Mesenchymal stem cell (in vitro differentiated cells and primary cell): ENCODE measurements around the gene CCNQ.

Experiments
- DNase-seq: peaks from one replicate; pipeline ENCODE4 v3.0.0-alpha.2; 2013
- H2AFZ ChIP-seq: one replicate; pipeline ENCODE4 v1.6.1; 2013; ENCODE audit warnings: low read depth, mild to moderate bottlenecking, control low read depth, inconsistent platforms, low read length, moderate library complexity
- H2AK5ac ChIP-seq: 2 replicates; pipeline ENCODE4 v1.6.1; 2013; ENCODE audit warnings: low read length, moderate library complexity, mild to moderate bottlenecking, inconsistent platforms; ENCODE audit not compliant: severe bottlenecking
- H2BK120ac ChIP-seq: one replicate; pipeline ENCODE4 v1.6.1; 2013; ENCODE audit warnings: low read depth, mild to moderate bottlenecking, inconsistent platforms, low read length, moderate library complexity
- H2BK12ac ChIP-seq, 2 experiments: one replicate each; pipeline ENCODE4 v1.6.1; 2013; ENCODE audit warnings: inconsistent platforms in 2 of 2, low read length in 2 of 2, mild to moderate bottlenecking in 2 of 2, moderate library complexity in 2 of 2, control low read depth in 1 of 2
- H2BK15ac ChIP-seq: one replicate; pipeline ENCODE4 v1.6.1; 2013; ENCODE audit warnings: mild to moderate bottlenecking, low read depth, inconsistent platforms; ENCODE audit not compliant: poor library complexity, severe bottlenecking
- H2BK5ac ChIP-seq: 2 replicates; pipeline ENCODE4 v1.6.1; 2013; ENCODE audit warnings: low read depth, mild to moderate bottlenecking, low read length, control low read depth, inconsistent platforms; ENCODE audit not compliant: poor library complexity, severe bottlenecking
- H3K14ac ChIP-seq, 2 experiments: one replicate each; pipeline ENCODE4 v1.6.1; 2013; ENCODE audit warnings: inconsistent platforms in 2 of 2, low read length in 2 of 2, control low read depth in 1 of 2, mild to moderate bottlenecking in 1 of 2, moderate library complexity in 1 of 2
- H3K18ac ChIP-seq, 2 experiments: one replicate each; pipeline ENCODE4 v1.6.1; 2013; ENCODE audit warnings: inconsistent platforms in 2 of 2, low read length in 2 of 2, control low read depth in 1 of 2, low read depth in 1 of 2, mild to moderate bottlenecking in 1 of 2
- H3K23ac ChIP-seq, 2 experiments: one replicate each; pipeline ENCODE4 v1.6.1; 2013; ENCODE audit warnings: inconsistent platforms in 2 of 2, low read length in 2 of 2, mild to moderate bottlenecking in 2 of 2, moderate library complexity in 2 of 2, control low read depth in 1 of 2
- H3K27ac ChIP-seq: 2 replicates; pipeline ENCODE4 v1.5.1; 2013; ENCODE audit warnings: mild to moderate bottlenecking, moderate library complexity, low read length, control low read depth, inconsistent platforms; ENCODE audit not compliant: poor library complexity, severe bottlenecking
- H3K27me3 ChIP-seq, 2 experiments: 2 replicates each; pipeline versions ENCODE4 v1.6.1 to v1.7.0; 2013; ENCODE audit warnings: low read length in 2 of 2, mild to moderate bottlenecking in 2 of 2, moderate library complexity in 2 of 2, control low read depth in 1 of 2, inconsistent platforms in 1 of 2; ENCODE audit not compliant: control insufficient read depth in 1 of 2, insufficient read depth in 1 of 2
- H3K36me3 ChIP-seq, 2 experiments: 2 replicates each; pipeline versions ENCODE4 v1.6.1 to v1.7.0; 2013; ENCODE audit warnings: low read length in 2 of 2, control low read depth in 1 of 2, inconsistent platforms in 1 of 2, low read depth in 1 of 2, mild to moderate bottlenecking in 1 of 2; ENCODE audit not compliant: insufficient read depth in 2 of 2, control insufficient read depth in 1 of 2
- H3K4ac ChIP-seq, 2 experiments: one replicate each; pipeline ENCODE4 v1.6.1; 2013; ENCODE audit warnings: inconsistent platforms in 2 of 2, low read length in 2 of 2, mild to moderate bottlenecking in 2 of 2, moderate library complexity in 2 of 2, control low read depth in 1 of 2, low read depth in 1 of 2
- H3K4me1 ChIP-seq: 2 replicates; pipeline ENCODE4 v1.6.1; 2013; ENCODE audit warnings: low read depth, low read length, control low read depth; ENCODE audit not compliant: control insufficient read depth, insufficient read depth
- H3K4me2 ChIP-seq: 2 replicates; pipeline ENCODE4 v1.6.1; 2013; ENCODE audit warnings: low read length, mild to moderate bottlenecking, inconsistent platforms; ENCODE audit not compliant: poor library complexity, severe bottlenecking
- H3K4me3 ChIP-seq, 2 experiments: 2 replicates each; pipeline versions ENCODE4 v1.5.1 to v1.7.0; 2013; ENCODE audit warnings: low read length in 2 of 2, mild to moderate bottlenecking in 2 of 2, control low read depth in 1 of 2, low read depth in 1 of 2; ENCODE audit not compliant: insufficient read depth in 1 of 2
- H3K79me1 ChIP-seq: replicated peaks from 2 replicates; pipeline ENCODE4 v1.6.1; 2013; ENCODE audit warnings: mild to moderate bottlenecking, control low read depth, low read length, inconsistent platforms; ENCODE audit not compliant: poor library complexity, severe bottlenecking
- H3K9ac ChIP-seq: 2 replicates; pipeline ENCODE4 v1.7.0; 2013; ENCODE audit warnings: mild to moderate bottlenecking, low read length, moderate library complexity
- H3K9me3 ChIP-seq: 2 replicates; pipeline ENCODE4 v1.7.0; 2013; ENCODE audit warnings: mild to moderate bottlenecking, low read length; ENCODE audit not compliant: control insufficient read depth
- H4K8ac ChIP-seq: one replicate; pipeline ENCODE4 v1.6.1; 2013; ENCODE audit warnings: inconsistent platforms, mild to moderate bottlenecking, low read length, moderate library complexity
- H4K91ac ChIP-seq: one replicate; pipeline ENCODE4 v1.6.1; 2013; ENCODE audit warnings: mild to moderate bottlenecking, low read length, inconsistent platforms
- WGBS: methylation state at CpG from one replicate; pipeline ENCODE4 v1.1.7; 2013; ENCODE audit warnings: mixed read lengths; 5-methylcytosine and 5-hydroxymethylcytosine counted together

Gene CCNQ

DNA sequence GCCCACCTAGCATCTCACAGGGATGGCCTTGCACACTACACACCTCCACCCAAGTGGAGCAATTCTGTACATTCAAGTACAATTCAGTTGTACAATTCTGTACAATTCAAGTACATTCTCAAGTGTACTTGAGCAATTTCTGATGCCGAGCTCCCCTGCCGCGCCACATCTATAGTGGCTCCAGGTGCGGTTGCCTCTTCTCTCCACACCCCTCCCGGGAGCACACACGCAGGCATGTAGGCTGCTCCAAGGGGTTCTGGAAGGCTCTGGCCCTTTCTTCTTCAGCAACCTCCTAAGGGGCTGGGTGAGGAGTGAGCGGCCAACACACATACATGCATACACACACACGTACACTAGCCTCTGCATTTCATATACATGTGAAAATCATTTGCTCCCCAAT lies 29.2 kb upstream of the CCNQ start:
- Histone ChIP-seq H3K4me2 (no peak overlapping the region), H3K79me1 (no peaks in the 10 kb centered on the region), H3K27ac (peak overlapping the region; percentile 30), H3K18ac (no peak overlapping the region), H2AK5ac (no peak overlapping the region), H3K9me3 (peaks cover 24% of the 10 kb centered on the region), H3K14ac (no peak overlapping the region), H2BK15ac (no peak overlapping the region), H3K36me3 (no peaks in the 10 kb centered on the region), H2AFZ (no peak overlapping the region), H3K4ac (no peak overlapping the region), H2BK120ac (no peak overlapping the region), H3K4me3 (no peak overlapping the region), H3K27me3 (peaks cover 0 to 75% of the 10 kb centered on the region in 2 experiments), H2BK5ac (no peak overlapping the region), H3K23ac (no peak overlapping the region), H4K8ac (no peak overlapping the region), H2BK12ac (no peak overlapping the region), H3K4me1 (peaks cover 30% of the 10 kb centered on the region), H4K91ac (no peak overlapping the region), H3K9ac (no peak overlapping the region)
- DNase-seq: no peak
- WGBS: 98% methylated on average over 8 of the region's 8 CpGs

DNA sequence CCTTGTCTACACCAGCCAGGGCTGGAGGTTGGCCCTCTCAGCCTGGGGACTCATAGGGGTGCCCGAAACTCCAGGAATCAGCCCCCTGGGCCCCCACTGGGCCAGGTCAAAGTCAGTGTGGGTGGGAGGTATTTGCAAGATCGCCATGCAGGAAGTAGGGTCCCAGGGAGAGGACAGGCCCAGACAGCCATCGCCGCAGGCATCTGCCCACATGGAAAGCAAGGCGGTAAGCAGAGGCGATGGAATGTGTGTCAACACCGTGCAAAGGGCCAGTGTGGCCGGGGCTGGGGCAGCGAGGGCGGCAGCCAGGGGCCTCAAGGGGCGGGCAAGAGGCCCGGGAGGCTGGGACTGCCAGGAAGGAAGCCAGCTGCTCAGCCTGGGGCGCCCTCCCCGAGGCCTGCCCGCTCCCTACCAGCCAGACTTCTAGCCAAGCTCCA lies 28.8 kb upstream of the CCNQ start:
- Histone ChIP-seq H3K79me1 (no peaks in the 10 kb centered on the region), H3K4me2 (no peak overlapping the region), H3K36me3 (no peaks in the 10 kb centered on the region), H3K4ac (no peak overlapping the region), H3K27me3 (peaks cover 0 to 79% of the 10 kb centered on the region in 2 experiments), H2BK5ac (peak overlapping the region; percentile 44), H3K4me3 (no peak overlapping the region), H2BK120ac (no peak overlapping the region), H3K27ac (peak overlapping the region; percentile 70), H3K4me1 (peaks cover 31% of the 10 kb centered on the region), H2AFZ (no peak overlapping the region), H2BK15ac (no peak overlapping the region), H3K9me3 (peaks cover 24% of the 10 kb centered on the region), H2BK12ac (no peak overlapping the region), H4K8ac (no peak overlapping the region), H3K23ac (no peak overlapping the region), H3K18ac (no peak overlapping the region), H3K14ac (no peak overlapping the region), H2AK5ac (peak overlapping the region; percentile 29), H4K91ac (no peak overlapping the region), H3K9ac (no peak overlapping the region)
- WGBS: 75% methylated on average over 6 of the region's 15 CpGs
- no peak for DNase-seq

DNA sequence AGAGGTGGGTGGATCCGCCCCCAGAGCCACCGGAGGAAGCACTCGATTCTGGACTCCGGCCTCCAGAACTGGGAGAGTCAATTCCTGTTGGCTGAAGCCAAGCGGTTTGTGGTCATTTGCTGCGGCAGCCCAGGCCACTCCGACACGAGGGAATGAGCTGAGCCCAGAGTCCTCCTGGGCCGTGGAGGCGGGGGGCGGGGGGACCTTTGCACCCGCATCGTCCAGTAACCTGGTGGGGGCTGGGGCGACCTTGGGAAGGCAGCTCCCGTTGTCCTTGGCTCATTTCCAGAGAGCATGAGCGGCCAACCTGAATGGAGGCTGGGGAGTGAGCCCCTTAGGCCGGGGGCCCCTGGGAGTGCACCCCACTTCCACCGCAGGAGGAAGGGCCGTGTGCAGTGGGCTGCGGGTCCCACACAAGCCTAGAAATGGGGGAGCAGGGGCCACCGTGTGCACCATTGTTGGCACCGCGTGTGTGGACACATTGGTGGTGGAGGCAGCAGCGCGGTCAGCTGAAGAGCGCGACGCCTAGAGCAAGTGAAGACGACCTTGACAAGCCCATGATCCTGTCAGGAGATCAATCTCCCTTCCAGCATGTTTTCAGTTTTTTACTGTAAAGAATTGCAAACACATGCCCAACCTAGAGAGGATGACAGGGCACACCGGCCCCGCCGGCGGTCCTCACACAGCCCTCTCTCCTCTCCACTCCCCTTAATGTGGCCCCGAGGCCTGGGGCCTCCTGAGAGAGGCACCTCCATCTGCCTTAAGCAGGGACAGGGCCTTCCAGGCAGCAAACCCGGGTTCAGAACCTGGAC lies 28.1 kb upstream of the CCNQ start:
- peak overlapping the region; percentile 44 for H2BK5ac ChIP-seq
- WGBS: 89% methylated on average over 27 of the region's 35 CpGs
- H3K36me3 ChIP-seq: no peaks in the 10 kb centered on the region

DNA sequence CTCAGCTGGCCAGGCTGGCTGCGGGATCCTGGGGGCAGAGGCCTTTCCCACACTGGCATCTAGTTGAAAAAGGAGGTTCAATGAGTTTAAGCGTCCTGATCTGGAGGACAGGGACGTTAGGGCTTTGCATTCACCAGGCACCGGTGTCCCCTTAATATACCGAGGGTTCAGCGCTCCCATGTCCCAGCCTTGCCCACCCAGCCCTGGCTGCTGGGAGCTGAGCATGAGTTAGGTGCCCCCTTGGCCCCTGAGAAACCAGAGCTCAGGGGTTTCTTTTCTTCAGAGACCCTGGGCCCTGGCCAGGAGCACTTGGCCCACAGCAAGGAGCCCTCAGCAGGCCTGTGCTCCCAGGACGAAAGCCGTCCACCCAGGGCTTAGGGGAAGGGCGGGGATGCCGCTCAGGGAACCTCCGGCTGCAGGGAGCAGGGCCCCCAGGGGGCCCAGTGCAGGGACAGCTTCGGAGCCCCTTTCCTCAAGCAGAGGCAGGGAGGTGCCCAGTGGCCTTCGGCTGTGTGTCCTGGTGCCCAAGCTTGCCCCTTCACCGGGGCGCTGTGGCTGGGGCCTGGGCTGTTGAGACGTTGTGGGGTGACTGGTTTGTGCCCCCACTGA lies 27.2 kb upstream of the CCNQ start:
- Histone ChIP-seq H3K14ac (no peak overlapping the region), H3K4me2 (no peak overlapping the region), H3K9ac (no peak overlapping the region), H4K91ac (no peak overlapping the region), H2AK5ac (peak overlapping the region; percentile 42), H3K4ac (no peak overlapping the region), H4K8ac (no peak overlapping the region), H2BK12ac (no peak overlapping the region), H3K27me3 (peaks cover 0 to 85% of the 10 kb centered on the region in 2 experiments), H3K23ac (no peak overlapping the region), H3K36me3 (no peaks in the 10 kb centered on the region), H3K18ac (no peak overlapping the region), H3K27ac (no peak overlapping the region), H3K79me1 (no peaks in the 10 kb centered on the region), H3K4me1 (peaks cover 35% of the 10 kb centered on the region), H3K4me3 (no peak overlapping the region), H2BK5ac (no peak overlapping the region), H2BK15ac (no peak overlapping the region), H3K9me3 (peaks cover 14% of the 10 kb centered on the region), H2BK120ac (no peak overlapping the region), H2AFZ (no peak overlapping the region)
- 84% methylated on average over 12 of the region's 16 CpGs for WGBS
- no peak for DNase-seq

More for the DNA sequence above, 28.1 kb upstream of the CCNQ start:
- Histone ChIP-seq H3K4ac (no peak overlapping the region), H3K9ac (no peak overlapping the region), H4K91ac (no peak overlapping the region), H4K8ac (no peak overlapping the region), H2BK15ac (no peak overlapping the region), H3K18ac (no peak overlapping the region), H2BK12ac (no peak overlapping the region), H2AFZ (no peak overlapping the region), H3K9me3 (peaks cover 24% of the 10 kb centered on the region), H3K4me1 (peaks cover 33% of the 10 kb centered on the region), H2BK120ac (no peak overlapping the region), H3K27me3 (peaks cover 0 to 85% of the 10 kb centered on the region in 2 experiments), H3K4me3 (no peak overlapping the region), H3K23ac (no peak overlapping the region), H3K27ac (peak overlapping the region; percentile 70), H3K4me2 (no peak overlapping the region), H2AK5ac (no peak overlapping the region), H3K14ac (no peak overlapping the region), H3K79me1 (no peaks in the 10 kb centered on the region)
- no peak for DNase-seq
